ENCODE measurements around the gene DGCR6L.
"Not testable (repeated sequence)": the region's sequence is repeated elsewhere in the genome, so short reads cannot be mapped to it uniquely, and the experiment has no call there.

Gene DGCR6L

DNA sequence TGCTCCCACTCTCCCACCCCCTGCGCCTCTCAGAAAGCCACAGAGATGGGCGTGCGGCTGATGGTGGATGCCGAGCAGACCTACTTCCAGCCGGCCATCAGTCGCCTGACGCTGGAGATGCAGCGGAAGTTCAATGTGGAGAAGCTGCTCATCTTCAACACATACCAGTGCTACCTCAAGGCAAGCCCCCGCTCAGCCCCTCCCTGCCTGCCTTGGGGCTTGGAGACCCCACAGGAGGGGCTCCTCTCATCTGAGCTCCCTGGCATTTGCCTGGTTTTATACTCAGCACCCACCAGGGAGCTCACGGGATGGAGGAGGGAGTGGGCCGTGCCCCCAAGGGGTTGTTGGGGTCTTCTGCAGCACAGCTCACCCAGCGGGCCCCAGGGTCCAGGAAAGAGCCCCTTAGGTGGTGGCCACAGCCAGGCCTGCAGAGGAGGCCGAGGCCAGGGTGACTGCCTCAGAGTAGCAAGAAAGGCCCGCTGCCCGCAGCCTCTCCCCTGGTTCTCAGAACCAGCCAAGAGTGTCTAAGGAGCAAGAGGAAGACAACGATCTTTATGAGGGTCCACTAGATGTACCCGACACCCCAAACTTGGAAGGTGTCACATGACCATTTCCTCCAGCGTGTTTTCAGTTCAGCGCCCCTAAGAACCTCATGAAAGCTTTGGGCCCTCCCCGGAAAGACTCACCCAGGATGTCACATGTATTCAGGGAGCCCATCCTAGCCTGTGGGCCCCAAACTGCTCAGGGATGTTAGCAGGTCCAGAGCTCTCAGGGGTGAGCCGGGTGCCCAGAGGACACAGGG, 13.0 kb downstream of the DGCR6L start:
- CTCF ChIA-PET; POLR2A ChIA-PET; DNase-seq (ENCODE audit: extremely low spot score): not testable (repeated sequence)

DNA sequence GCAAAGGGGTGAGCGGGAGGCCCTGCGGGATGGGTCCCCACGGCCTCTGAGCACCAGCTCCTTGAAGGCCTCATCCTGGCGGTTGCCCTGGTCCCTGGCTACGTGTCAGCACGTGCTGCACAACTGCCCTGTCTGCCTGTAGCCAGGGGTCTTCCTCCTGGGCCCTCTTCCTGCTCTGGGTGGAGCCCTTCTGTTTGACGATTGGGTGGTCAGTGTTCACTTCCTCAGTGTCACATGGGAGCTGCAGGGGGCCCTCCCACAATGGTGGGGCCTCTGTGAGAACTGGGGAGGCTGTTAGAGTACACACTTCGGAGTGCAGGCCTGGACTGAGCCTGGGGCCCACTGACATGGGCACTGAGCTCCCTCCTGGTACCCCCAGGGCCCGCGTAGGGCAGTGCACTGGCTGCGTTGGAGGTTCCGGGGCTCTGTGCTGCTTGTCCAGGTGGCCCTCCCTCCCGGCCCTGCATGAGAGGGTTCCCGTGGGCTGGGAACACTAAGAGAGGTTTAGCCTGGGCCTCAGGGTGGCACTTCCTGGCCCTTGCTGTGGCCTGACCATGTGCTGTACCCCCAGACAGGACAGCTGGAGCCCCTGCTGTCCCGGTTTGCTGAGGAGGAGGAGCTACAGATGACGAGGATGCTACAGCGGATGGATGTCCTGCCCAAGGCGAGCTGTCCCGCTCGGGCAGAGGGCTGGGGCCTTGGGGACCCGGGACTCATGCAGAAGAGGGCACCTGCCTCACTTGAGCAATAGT, 13.8 kb downstream of the DGCR6L start:
- DNase-seq (ENCODE audit: extremely low spot score), result no peak
- ChIA-PET CTCF (no interaction called here), POLR2A (interaction anchor here (0.8 kb wide), 1 partner anchor 14 kb away, joined by 3 read pairs; the partner anchor contains the start of gene DGCR6L)
- no peak for TF ChIP-seq NFRKB (IDR thresholded peaks at IDR 0.05)
- no peak for TF ChIP-seq ARNT (IDR thresholded peaks at IDR 0.05)
- TF ChIP-seq L3MBTL2 (conservative IDR thresholded peaks at IDR 0.05), result no peak
- no peak for TF ChIP-seq FOXA1 (IDR thresholded peaks at IDR 0.05)
- TF ChIP-seq, protein P1, sequence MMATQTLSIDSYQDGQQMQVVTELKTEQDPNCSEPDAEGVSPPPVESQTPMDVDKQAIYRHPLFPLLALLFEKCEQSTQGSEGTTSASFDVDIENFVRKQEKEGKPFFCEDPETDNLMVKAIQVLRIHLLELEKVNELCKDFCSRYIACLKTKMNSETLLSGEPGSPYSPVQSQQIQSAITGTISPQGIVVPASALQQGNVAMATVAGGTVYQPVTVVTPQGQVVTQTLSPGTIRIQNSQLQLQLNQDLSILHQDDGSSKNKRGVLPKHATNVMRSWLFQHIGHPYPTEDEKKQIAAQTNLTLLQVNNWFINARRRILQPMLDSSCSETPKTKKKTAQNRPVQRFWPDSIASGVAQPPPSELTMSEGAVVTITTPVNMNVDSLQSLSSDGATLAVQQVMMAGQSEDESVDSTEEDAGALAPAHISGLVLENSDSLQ (IDR thresholded peaks at IDR 0.05), result no peak
- TF ChIP-seq LEF1 (IDR thresholded peaks at IDR 0.05; ENCODE audit: borderline replicate concordance), result no peak

DNA sequence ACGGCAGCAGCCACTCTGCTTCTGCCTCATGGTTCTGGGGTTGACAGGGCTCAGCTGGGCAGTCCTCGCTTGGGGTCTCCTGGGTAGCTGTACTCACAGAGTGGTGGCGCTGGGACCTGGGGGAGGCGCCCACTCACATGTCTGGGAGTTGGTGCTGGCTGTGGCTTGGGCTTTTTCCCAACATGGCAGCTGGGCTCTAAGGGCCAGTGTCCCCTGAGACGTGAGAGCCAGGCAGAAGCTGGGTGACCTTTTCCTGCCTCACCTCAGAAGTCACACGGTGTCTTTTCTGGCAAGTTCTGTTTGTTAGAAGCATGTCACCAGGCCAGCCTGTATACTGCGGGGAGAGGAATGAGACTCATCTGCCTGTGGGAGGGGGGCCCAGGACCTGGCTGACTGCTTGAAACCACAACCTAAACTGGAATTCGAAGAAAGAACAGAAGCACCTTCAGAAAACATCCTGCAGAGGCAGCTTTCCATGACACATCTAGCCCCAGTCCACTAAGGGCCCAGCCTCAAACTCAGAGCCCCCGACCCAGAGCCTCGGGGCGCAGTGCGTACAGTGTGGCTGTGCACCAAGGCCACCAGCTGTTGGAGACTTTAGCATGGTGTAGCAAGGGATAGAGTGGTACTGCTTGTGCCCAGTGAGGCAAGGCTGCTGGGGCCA, 14.5 kb downstream of the DGCR6L start:
- DNase-seq (ENCODE audit: extremely low spot score); CTCF ChIA-PET: not testable (repeated sequence)
- POLR2A ChIA-PET, result interaction anchor here (0.8 kb wide), 1 partner anchor 15 kb away, joined by 3 read pairs; the partner anchor contains the start of gene DGCR6L

DNA sequence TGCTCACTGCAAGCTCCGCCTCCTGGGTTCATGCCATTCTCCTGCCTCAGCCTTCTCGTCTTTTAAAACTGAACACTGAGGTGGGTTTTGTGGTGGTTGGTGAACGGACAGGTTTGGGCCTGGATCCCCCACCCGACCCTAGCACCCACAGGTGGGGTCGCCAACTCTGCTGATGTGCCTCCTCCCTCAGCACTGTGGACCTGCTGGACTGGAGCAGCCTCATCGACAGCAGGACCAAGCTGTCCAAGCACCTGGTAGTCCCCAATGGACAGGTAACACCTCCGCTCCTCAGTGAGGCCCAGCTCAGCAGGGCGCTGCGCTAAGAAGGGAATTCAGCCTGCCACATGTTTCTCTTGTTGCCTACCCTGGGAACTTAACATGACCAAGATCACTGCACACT, 15.2 kb downstream of the DGCR6L start:
- POLR2A ChIA-PET, result no interaction called here
- TF ChIP-seq FOXA1 (IDR thresholded peaks at IDR 0.05), result no peak
- TF ChIP-seq HDGF (IDR thresholded peaks at IDR 0.05; ENCODE audit: borderline replicate concordance), result no peak
- TF ChIP-seq CTBP1 (IDR thresholded peaks at IDR 0.05; ENCODE audit: borderline replicate concordance), result no peak
- TF ChIP-seq L3MBTL2 (conservative IDR thresholded peaks at IDR 0.05), result no peak
- TF ChIP-seq SP1 (IDR thresholded peaks at IDR 0.05), result no peak
- TF ChIP-seq FOXK2 (IDR thresholded peaks at IDR 0.05), result no peak
- TF ChIP-seq NFRKB (IDR thresholded peaks at IDR 0.05), result no peak
- TF ChIP-seq, protein P1 (IDR thresholded peaks at IDR 0.05), result no peak
- no peak for TF ChIP-seq LEF1 (IDR thresholded peaks at IDR 0.05; ENCODE audit: borderline replicate concordance)
- TF ChIP-seq TARDBP (IDR thresholded peaks at IDR 0.05), result no peak
- TF ChIP-seq SUZ12 (IDR thresholded peaks at IDR 0.05), result no peak
- TF ChIP-seq ZNF384 (IDR thresholded peaks at IDR 0.05), result no peak
- TF ChIP-seq FOXM1 (IDR thresholded peaks at IDR 0.05; ENCODE audit: borderline replicate concordance), result no peak
- no peak for TF ChIP-seq BHLHE40 (IDR thresholded peaks at IDR 0.05; ENCODE audit: borderline replicate concordance)
- TF ChIP-seq ELF4 (IDR thresholded peaks at IDR 0.05), result no peak
- CTCF ChIA-PET, result interaction anchor here (0.7 kb wide), 1 partner anchor 737 kb away, joined by 4 read pairs; no protein-coding TSS in a partner anchor
- DNase-seq (ENCODE audit: extremely low spot score), result no peak

DNA sequence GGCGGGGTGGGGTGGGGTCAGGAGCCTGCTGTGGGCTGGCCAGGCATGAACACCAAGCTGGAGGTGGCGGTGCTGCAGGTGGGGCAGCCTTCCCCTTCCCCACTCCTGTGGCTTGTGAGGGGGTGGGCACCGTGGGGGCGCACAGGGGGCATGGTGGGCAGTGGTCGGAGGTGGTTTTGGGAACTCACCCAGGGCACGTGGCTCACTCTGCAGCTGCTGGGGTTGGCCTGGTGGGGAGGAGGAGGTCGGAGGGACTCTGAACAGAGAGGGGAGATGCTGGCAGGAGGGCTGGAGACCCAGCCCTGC, 16.7 kb downstream of the DGCR6L start:
- POLR2A ChIA-PET; CTCF ChIA-PET; DNase-seq (ENCODE audit: extremely low spot score): not testable (repeated sequence)

DNA sequence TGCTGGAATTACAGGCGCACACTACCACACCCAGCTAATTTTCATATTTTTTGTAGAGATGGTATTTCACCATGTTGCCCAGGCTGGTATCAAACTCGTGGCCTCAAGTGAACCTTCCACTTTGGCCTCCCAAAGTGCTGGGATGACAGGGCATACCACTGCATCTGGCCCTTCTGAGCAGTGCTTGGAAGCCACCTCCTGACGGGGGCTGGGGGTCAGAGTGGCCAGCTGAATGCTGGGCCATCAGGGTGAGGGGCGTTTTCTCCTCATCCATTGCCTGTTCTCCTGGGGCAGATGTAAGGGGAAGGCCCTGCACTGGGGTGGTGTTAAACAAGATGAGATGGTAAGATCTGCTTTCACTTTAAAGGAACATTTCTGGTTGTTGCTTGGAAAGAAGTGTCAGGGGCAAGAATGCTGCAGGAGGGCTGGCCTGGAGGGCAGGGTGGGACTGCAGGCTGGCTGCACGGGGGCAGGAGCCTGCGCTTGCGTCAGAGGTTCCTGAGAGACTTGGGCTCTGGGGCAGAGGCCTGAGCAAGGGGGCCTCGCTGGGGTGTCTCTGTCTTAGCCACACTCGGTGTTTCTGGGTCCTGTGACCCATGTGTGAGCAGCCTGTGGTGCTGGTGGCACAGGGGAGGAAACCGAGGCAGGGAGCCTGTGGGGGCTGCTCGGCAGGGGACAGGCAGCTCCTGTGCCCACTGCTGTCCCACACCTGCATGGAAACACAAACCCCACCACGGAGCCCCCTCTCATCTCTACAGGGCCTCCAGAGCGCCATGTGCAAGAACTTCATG, 17.2 kb downstream of the DGCR6L start:
- POLR2A ChIA-PET, result no interaction called here
- CTCF ChIA-PET, result no interaction called here
- DNase-seq (ENCODE audit: extremely low spot score), result no peak
- TF ChIP-seq TARDBP (IDR thresholded peaks at IDR 0.05) (no peak), SUZ12 (IDR thresholded peaks at IDR 0.05) (no peak), BHLHE40 (IDR thresholded peaks at IDR 0.05; ENCODE audit: borderline replicate concordance) (no peak), ZNF384 (IDR thresholded peaks at IDR 0.05) (no peak), NFRKB (IDR thresholded peaks at IDR 0.05) (no peak), CTBP1 (IDR thresholded peaks at IDR 0.05; ENCODE audit: borderline replicate concordance) (no peak), SP1 (IDR thresholded peaks at IDR 0.05) (no peak)

DNA sequence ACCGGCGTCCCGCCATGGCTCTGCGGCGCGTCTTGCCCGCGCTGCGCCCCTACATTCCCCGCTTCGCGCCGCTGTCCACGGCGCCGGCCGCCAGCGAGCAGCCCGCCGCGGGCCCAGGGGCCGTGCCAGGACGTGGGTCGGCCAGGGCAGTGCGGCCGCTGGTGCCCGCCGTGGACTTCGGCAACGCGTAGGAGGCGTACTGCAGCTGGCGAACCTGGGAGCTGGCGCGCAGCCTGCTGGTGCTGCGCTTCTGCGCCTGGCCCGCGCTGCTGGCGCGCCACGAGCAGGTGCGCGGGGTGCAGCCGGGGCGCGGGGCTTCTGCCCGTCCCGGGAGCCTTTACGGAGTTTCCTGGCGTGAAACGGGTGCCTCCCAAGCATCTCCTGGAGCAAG, 20.1 kb downstream of the DGCR6L start:
- POLR2A ChIA-PET, result interaction anchor here (2.0 kb wide), 1 partner anchor 20 kb away, joined by 18 read pairs; the partner anchor contains the start of gene DGCR6L
- TF ChIP-seq TARDBP (IDR thresholded peaks at IDR 0.05), result no peak
- no peak for TF ChIP-seq FOXK2 (IDR thresholded peaks at IDR 0.05)
- no peak for TF ChIP-seq FOXM1 (IDR thresholded peaks at IDR 0.05; ENCODE audit: borderline replicate concordance)
- TF ChIP-seq L3MBTL2 (conservative IDR thresholded peaks at IDR 0.05), result no peak
- no peak for TF ChIP-seq CTBP1 (IDR thresholded peaks at IDR 0.05; ENCODE audit: borderline replicate concordance)
- TF ChIP-seq ZNF384 (IDR thresholded peaks at IDR 0.05), result no peak
- no peak for TF ChIP-seq BHLHE40 (IDR thresholded peaks at IDR 0.05; ENCODE audit: borderline replicate concordance)
- TF ChIP-seq ARNT (IDR thresholded peaks at IDR 0.05), result no peak
- no peak for TF ChIP-seq NFRKB (IDR thresholded peaks at IDR 0.05)
- no peak for TF ChIP-seq SP1 (IDR thresholded peaks at IDR 0.05)
- TF ChIP-seq SUZ12 (IDR thresholded peaks at IDR 0.05), result no peak
- TF ChIP-seq, protein P1 (IDR thresholded peaks at IDR 0.05), result no peak
- no peak for TF ChIP-seq LEF1 (IDR thresholded peaks at IDR 0.05; ENCODE audit: borderline replicate concordance)
- TF ChIP-seq ELF4 (IDR thresholded peaks at IDR 0.05), result no peak
- no peak for TF ChIP-seq FOXA1 (IDR thresholded peaks at IDR 0.05)
- TF ChIP-seq HDGF (IDR thresholded peaks at IDR 0.05; ENCODE audit: borderline replicate concordance), result no peak
- CTCF ChIA-PET, result no interaction called here
- DNase-seq (ENCODE audit: extremely low spot score), result no peak
